BLaER1 (cell line): ENCODE measurements around the gene BUD31.

Experiments
- H3K27ac ChIP-seq: shearing (Covaris generic); formaldehyde crosslinking; 2 replicates; pipeline ENCODE4 v1.8.1; 2022
- H3K27me3 ChIP-seq: shearing (Covaris generic); formaldehyde crosslinking; 2 replicates; pipeline ENCODE4 v1.8.1; 2022
- H3K36me3 ChIP-seq: shearing (Covaris generic); formaldehyde crosslinking; 2 replicates; pipeline ENCODE4 v1.8.1; 2022
- H3K4me1 ChIP-seq: shearing (Covaris generic); formaldehyde crosslinking; 2 replicates; pipeline ENCODE4 v1.8.1; 2022
- H3K4me2 ChIP-seq: shearing (Covaris generic); formaldehyde crosslinking; 2 replicates; pipeline ENCODE4 v1.8.1; 2022
- H3K4me3 ChIP-seq: shearing (Covaris generic); formaldehyde crosslinking; 2 replicates; pipeline ENCODE4 v1.8.1; 2022
- H3K9ac ChIP-seq: shearing (Covaris generic); formaldehyde crosslinking; 2 replicates; pipeline ENCODE4 v1.8.1; 2022
- H3K9me3 ChIP-seq: shearing (Covaris generic); formaldehyde crosslinking; 2 replicates; pipeline ENCODE4 v1.8.1; 2022
- H4K20me1 ChIP-seq: shearing (Covaris generic); formaldehyde crosslinking; 2 replicates; pipeline ENCODE4 v1.8.1; 2022
- Cebpa-rat ChIP-seq: shearing (Covaris generic); IDR thresholded peaks from 2 replicates; pipeline ENCODE4 v1.8.1; 2022

BUD31 gene

GRCh38 chr7:99387912-99388311 is 20.9 kb upstream of the BUD31 start:
- H3K36me3 ChIP-seq, result peaks cover 82% of the 10 kb centered on the region
- no peak overlapping the region for H3K9ac ChIP-seq
- peaks cover 9% of the 10 kb centered on the region for H3K4me1 ChIP-seq
- no peak overlapping the region for H3K27ac ChIP-seq
- no peak for TF ChIP-seq Cebpa-rat
- peaks cover 56% of the 10 kb centered on the region for H4K20me1 ChIP-seq
- no peak overlapping the region for H3K4me3 ChIP-seq
- no peak overlapping the region for H3K4me2 ChIP-seq
- no peaks in the 10 kb centered on the region for H3K27me3 ChIP-seq
- H3K9me3 ChIP-seq, result no peaks in the 10 kb centered on the region

GRCh38 chr7:99389772-99390171 is 19.0 kb upstream of the BUD31 start:
- peaks cover 59% of the 10 kb centered on the region for H4K20me1 ChIP-seq
- H3K27me3 ChIP-seq, result no peaks in the 10 kb centered on the region
- no peak overlapping the region for H3K4me2 ChIP-seq
- H3K9me3 ChIP-seq, result no peaks in the 10 kb centered on the region
- H3K4me3 ChIP-seq, result no peak overlapping the region
- peaks cover 78% of the 10 kb centered on the region for H3K36me3 ChIP-seq
- TF ChIP-seq Cebpa-rat, result no peak
- peaks cover 20% of the 10 kb centered on the region for H3K4me1 ChIP-seq
- no peak overlapping the region for H3K27ac ChIP-seq
- no peak overlapping the region for H3K9ac ChIP-seq

- Histone ChIP-seq H3K27ac (no peak overlapping the region), H3K9me3 (no peaks in the 10 kb centered on the region), H3K4me3 (no peak overlapping the region), H3K36me3 (peaks cover 83% of the 10 kb centered on the region), H3K4me1 (peaks cover 20% of the 10 kb centered on the region), H3K9ac (no peak overlapping the region), H3K27me3 (no peaks in the 10 kb centered on the region), H3K4me2 (no peak overlapping the region), H4K20me1 (peaks cover 65% of the 10 kb centered on the region)
- TF ChIP-seq Cebpa-rat, result no peak
Measured at GRCh38 chr7:99390941-99391602, 17.7 kb upstream of the BUD31 start.

- Histone ChIP-seq H3K27me3 (no peaks in the 10 kb centered on the region), H3K4me1 (peaks cover 24% of the 10 kb centered on the region), H3K9ac (no peak overlapping the region), H3K4me2 (peak overlapping the region; percentile 94), H3K4me3 (peak overlapping the region; percentile 72), H3K27ac (no peak overlapping the region; the same call in 1 of the 2 replicates), H3K36me3 (peaks cover 81% of the 10 kb centered on the region), H3K9me3 (no peaks in the 10 kb centered on the region), H4K20me1 (peaks cover 66% of the 10 kb centered on the region)
- TF ChIP-seq Cebpa-rat, result no peak
Measured at GRCh38 chr7:99392046-99392445, 16.7 kb upstream of the BUD31 start.

GRCh38 chr7:99392659-99393354 is 16.0 kb upstream of the BUD31 start:
- Histone ChIP-seq H3K27me3 (no peaks in the 10 kb centered on the region), H3K27ac (peak overlapping the region; percentile 49; the same call in 1 of the 2 replicates), H4K20me1 (peaks cover 72% of the 10 kb centered on the region), H3K36me3 (peaks cover 81% of the 10 kb centered on the region), H3K4me1 (peaks cover 25% of the 10 kb centered on the region), H3K9me3 (no peaks in the 10 kb centered on the region), H3K4me2 (peak overlapping the region; percentile 94), H3K4me3 (peak overlapping the region; percentile 72), H3K9ac (peak overlapping the region; percentile 70)
- no peak for TF ChIP-seq Cebpa-rat

GRCh38 chr7:99393355-99394187 is 15.2 kb upstream of the BUD31 start:
- H3K9ac ChIP-seq, result peak overlapping the region; percentile 70
- H3K27me3 ChIP-seq, result no peaks in the 10 kb centered on the region
- H3K36me3 ChIP-seq, result peaks cover 81% of the 10 kb centered on the region
- H3K4me3 ChIP-seq, result peak overlapping the region; percentile 72
- no peaks in the 10 kb centered on the region for H3K9me3 ChIP-seq
- H3K27ac ChIP-seq, result peak overlapping the region; percentile 49; the same call in 1 of the 2 replicates
- H4K20me1 ChIP-seq, result peaks cover 74% of the 10 kb centered on the region
- TF ChIP-seq Cebpa-rat, result no peak
- peaks cover 25% of the 10 kb centered on the region for H3K4me1 ChIP-seq
- H3K4me2 ChIP-seq, result peak overlapping the region; percentile 94

DNA sequence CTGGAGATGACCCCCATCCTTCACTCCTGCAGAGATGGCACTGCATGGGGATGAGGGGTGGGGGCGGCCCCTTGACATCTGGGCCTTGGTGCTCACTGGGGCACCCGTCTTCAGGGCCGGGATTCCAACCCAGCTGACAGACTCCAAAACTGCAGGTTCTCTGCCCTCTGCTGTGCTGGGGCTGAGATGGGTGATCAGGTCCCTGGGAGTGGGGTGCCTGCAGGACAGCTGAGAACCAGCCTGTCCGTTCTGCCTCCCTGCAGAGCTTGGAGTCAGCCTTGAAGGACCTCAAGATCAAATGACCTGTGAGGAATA is 14.6 kb upstream of the BUD31 start:
- no peak overlapping the region for H3K27ac ChIP-seq
- peak overlapping the region; percentile 94 for H3K4me2 ChIP-seq
- H3K4me1 ChIP-seq, result peaks cover 25% of the 10 kb centered on the region
- H4K20me1 ChIP-seq, result peaks cover 80% of the 10 kb centered on the region
- H3K9me3 ChIP-seq, result no peaks in the 10 kb centered on the region
- H3K4me3 ChIP-seq, result no peak overlapping the region
- no peak overlapping the region for H3K9ac ChIP-seq
- no peak for TF ChIP-seq Cebpa-rat
- H3K36me3 ChIP-seq, result peaks cover 81% of the 10 kb centered on the region
- H3K27me3 ChIP-seq, result no peaks in the 10 kb centered on the region

DNA sequence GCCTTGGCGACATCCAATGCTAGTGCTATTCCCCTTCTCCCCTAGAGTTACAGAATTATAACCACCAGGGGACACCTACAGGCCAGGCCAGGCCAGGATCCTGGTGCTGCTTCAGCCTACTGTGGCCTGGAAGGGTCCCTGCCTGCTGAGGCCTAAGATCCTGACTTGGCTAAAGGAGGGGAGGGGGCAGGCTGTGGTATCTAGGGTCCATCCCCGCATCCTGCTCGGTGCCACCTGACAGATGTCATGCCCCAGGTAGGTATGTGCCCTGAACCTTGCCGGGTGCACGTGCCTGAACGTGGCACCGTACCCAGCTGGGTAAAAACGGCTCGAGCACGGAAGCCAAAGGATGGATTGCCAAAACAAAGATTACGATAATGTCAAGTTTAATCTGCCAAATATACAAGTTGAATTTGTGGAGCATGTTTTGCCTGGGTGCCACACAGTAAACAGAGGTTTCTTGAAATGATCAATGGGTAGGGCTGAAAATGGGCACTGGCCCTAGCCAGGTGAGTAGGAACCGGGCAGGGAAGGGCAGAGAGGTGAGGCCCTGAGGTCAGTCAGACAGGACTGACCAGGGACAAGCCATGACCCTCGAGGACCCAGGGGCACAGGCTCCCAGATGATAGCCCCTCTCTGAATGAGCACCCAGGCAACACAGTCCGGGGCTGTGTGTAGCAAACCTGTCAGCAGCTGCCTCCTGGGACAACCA is 13.0 kb upstream of the BUD31 start:
- Histone ChIP-seq H3K9ac (no peak overlapping the region), H3K9me3 (no peaks in the 10 kb centered on the region), H3K27ac (no peak overlapping the region), H4K20me1 (peaks cover 88% of the 10 kb centered on the region), H3K4me3 (no peak overlapping the region), H3K4me2 (no peak overlapping the region), H3K4me1 (peaks cover 25% of the 10 kb centered on the region), H3K27me3 (no peaks in the 10 kb centered on the region), H3K36me3 (peaks cover 81% of the 10 kb centered on the region)
- TF ChIP-seq Cebpa-rat, result no peak

DNA sequence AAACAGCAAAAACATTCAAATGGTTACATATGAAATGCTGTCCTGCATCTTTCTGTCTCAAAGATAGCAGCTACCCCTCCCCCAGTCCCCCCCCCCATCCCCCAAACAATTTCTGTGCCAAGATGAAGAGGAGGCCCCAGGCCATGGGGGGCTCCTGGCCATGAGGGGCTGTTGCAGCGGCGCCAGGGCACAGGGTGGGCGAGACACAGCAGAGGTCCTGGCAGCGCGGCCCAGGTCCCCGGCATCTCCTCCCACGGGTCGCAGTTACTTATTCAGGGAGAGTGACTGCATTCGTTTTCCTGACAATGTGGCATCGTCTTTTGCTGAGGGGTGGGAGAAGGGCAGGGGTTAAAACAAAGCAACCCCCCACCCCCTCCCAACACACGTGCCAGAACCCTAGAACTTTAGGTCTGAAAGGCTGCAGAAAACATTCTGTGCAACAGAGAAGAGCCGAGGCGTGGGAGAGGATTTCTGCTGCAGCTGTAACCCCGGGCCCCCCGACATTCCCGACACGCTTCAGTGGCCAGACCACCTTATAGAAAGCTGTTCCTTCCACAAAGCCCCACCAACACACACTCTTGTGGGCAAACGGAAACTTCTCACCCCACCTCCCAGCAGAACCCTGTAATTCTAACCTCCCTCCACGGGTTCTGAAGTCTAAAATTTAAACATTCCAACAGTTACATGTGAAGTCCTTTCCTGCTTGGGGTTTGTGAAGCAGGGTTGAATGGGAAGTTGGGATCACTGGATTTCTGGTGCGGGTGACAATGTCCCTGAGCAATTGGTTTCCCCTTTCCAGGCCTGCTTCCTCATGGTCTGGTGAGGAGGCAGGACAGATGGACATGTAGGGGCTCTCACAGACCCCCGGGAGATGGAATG is 12.1 kb upstream of the BUD31 start:
- peak overlapping the region; percentile 15; the same call in 1 of the 2 replicates for H3K9ac ChIP-seq
- no peaks in the 10 kb centered on the region for H3K9me3 ChIP-seq
- H3K4me2 ChIP-seq, result no peak overlapping the region
- peaks cover 81% of the 10 kb centered on the region for H3K36me3 ChIP-seq
- H3K27me3 ChIP-seq, result no peaks in the 10 kb centered on the region
- TF ChIP-seq Cebpa-rat, result no peak
- no peak overlapping the region for H3K4me3 ChIP-seq
- peaks cover 25% of the 10 kb centered on the region for H3K4me1 ChIP-seq
- H3K27ac ChIP-seq, result no peak overlapping the region
- H4K20me1 ChIP-seq, result peaks cover 94% of the 10 kb centered on the region
